HUES6 (cell line): Measurements from ENCODE around the gene GRIA1.

Experiments used
- H3K27ac ChIP-seq: 2 replicates; pipeline ENCODE4 v1.7.0; 2013; ENCODE audit warnings: low read depth, mild to moderate bottlenecking, low read length, inconsistent platforms
- H3K27me3 ChIP-seq: 2 replicates; pipeline ENCODE4 v1.6.1; 2013; ENCODE audit warnings: low read length; ENCODE audit not compliant: control insufficient read depth, insufficient read depth
- H3K36me3 ChIP-seq: 2 replicates; pipeline ENCODE4 v1.6.1; 2013; ENCODE audit warnings: low read length; ENCODE audit not compliant: control insufficient read depth, insufficient read depth
- H3K4me1 ChIP-seq: 2 replicates; pipeline ENCODE4 v1.6.1; 2013; ENCODE audit warnings: low read length; ENCODE audit not compliant: control insufficient read depth, insufficient read depth
- H3K4me3 ChIP-seq: 2 replicates; pipeline ENCODE4 v1.5.1; 2013; ENCODE audit warnings: low read depth, low read length
- H3K9ac ChIP-seq: one replicate; pipeline ENCODE4 v1.6.1; 2013; ENCODE audit warnings: mild to moderate bottlenecking, low read length
- H3K9me3 ChIP-seq: 2 replicates; pipeline ENCODE4 v1.6.1; 2013; ENCODE audit warnings: low read depth, low read length; ENCODE audit not compliant: control insufficient read depth, insufficient read depth

The GRIA1 gene

GRCh38 chr5:153605386-153605785, 114.9 kb downstream of the GRIA1 start:
- Histone ChIP-seq H3K27me3 (no peaks in the 10 kb centered on the region), H3K9ac (no peak overlapping the region), H3K36me3 (no peaks in the 10 kb centered on the region), H3K27ac (no peak overlapping the region), H3K4me3 (no peak overlapping the region), H3K9me3 (no peaks in the 10 kb centered on the region), H3K4me1 (no peaks in the 10 kb centered on the region)

- H3K9me3 ChIP-seq = no peaks in the 10 kb centered on the region
- H3K27ac ChIP-seq = no peak overlapping the region
- no peaks in the 10 kb centered on the region for H3K27me3 ChIP-seq
- no peaks in the 10 kb centered on the region for H3K36me3 ChIP-seq
- no peak overlapping the region for H3K9ac ChIP-seq
- no peak overlapping the region for H3K4me3 ChIP-seq
- no peaks in the 10 kb centered on the region for H3K4me1 ChIP-seq
Measured at GRCh38 chr5:153610009-153610408, 119.5 kb downstream of the GRIA1 start.

- no peaks in the 10 kb centered on the region for H3K27me3 ChIP-seq
- no peak overlapping the region for H3K4me3 ChIP-seq
- H3K9me3 ChIP-seq = no peaks in the 10 kb centered on the region
- H3K27ac ChIP-seq = no peak overlapping the region
- no peaks in the 10 kb centered on the region for H3K4me1 ChIP-seq
- H3K36me3 ChIP-seq = no peaks in the 10 kb centered on the region
- H3K9ac ChIP-seq = no peak overlapping the region
Measured at GRCh38 chr5:153610811-153611210, 120.3 kb downstream of the GRIA1 start.

GRCh38 chr5:153613144-153613543, 122.7 kb downstream of the GRIA1 start:
- H3K4me3 ChIP-seq = no peak overlapping the region
- H3K27ac ChIP-seq = no peak overlapping the region
- no peaks in the 10 kb centered on the region for H3K4me1 ChIP-seq
- no peaks in the 10 kb centered on the region for H3K9me3 ChIP-seq
- no peaks in the 10 kb centered on the region for H3K27me3 ChIP-seq
- no peaks in the 10 kb centered on the region for H3K36me3 ChIP-seq
- H3K9ac ChIP-seq = no peak overlapping the region

GRCh38 chr5:153613672-153614071, 123.2 kb downstream of the GRIA1 start:
- no peak overlapping the region for H3K4me3 ChIP-seq
- H3K36me3 ChIP-seq = no peaks in the 10 kb centered on the region
- no peaks in the 10 kb centered on the region for H3K27me3 ChIP-seq
- H3K9ac ChIP-seq = no peak overlapping the region
- H3K4me1 ChIP-seq = no peaks in the 10 kb centered on the region
- H3K27ac ChIP-seq = no peak overlapping the region
- no peaks in the 10 kb centered on the region for H3K9me3 ChIP-seq

- H3K4me1 ChIP-seq = no peaks in the 10 kb centered on the region
- no peaks in the 10 kb centered on the region for H3K9me3 ChIP-seq
- no peak overlapping the region for H3K27ac ChIP-seq
- H3K36me3 ChIP-seq = no peaks in the 10 kb centered on the region
- no peaks in the 10 kb centered on the region for H3K27me3 ChIP-seq
- H3K9ac ChIP-seq = no peak overlapping the region
- no peak overlapping the region for H3K4me3 ChIP-seq
Measured at GRCh38 chr5:153617190-153617589, 126.7 kb downstream of the GRIA1 start.

- H3K27me3 ChIP-seq = no peaks in the 10 kb centered on the region
- no peak overlapping the region for H3K27ac ChIP-seq
- H3K9ac ChIP-seq = no peak overlapping the region
- no peaks in the 10 kb centered on the region for H3K36me3 ChIP-seq
- no peak overlapping the region for H3K4me3 ChIP-seq
- no peaks in the 10 kb centered on the region for H3K9me3 ChIP-seq
- no peaks in the 10 kb centered on the region for H3K4me1 ChIP-seq
Measured at GRCh38 chr5:153618307-153618706, 127.8 kb downstream of the GRIA1 start.

GRCh38 chr5:153618867-153619266, 128.4 kb downstream of the GRIA1 start:
- no peaks in the 10 kb centered on the region for H3K36me3 ChIP-seq
- H3K27me3 ChIP-seq = no peaks in the 10 kb centered on the region
- H3K4me3 ChIP-seq = no peak overlapping the region
- no peaks in the 10 kb centered on the region for H3K9me3 ChIP-seq
- H3K9ac ChIP-seq = no peak overlapping the region
- H3K4me1 ChIP-seq = peaks cover under 1% of the 10 kb centered on the region; the same call in 1 of the 2 replicates
- H3K27ac ChIP-seq = no peak overlapping the region

- Histone ChIP-seq H3K36me3 (no peaks in the 10 kb centered on the region), H3K4me3 (no peak overlapping the region), H3K9me3 (no peaks in the 10 kb centered on the region), H3K9ac (no peak overlapping the region), H3K4me1 (peaks cover 7% of the 10 kb centered on the region; the same call in 1 of the 2 replicates), H3K27me3 (no peaks in the 10 kb centered on the region), H3K27ac (no peak overlapping the region)
Measured at GRCh38 chr5:153619771-153620170, 129.3 kb downstream of the GRIA1 start.

- Histone ChIP-seq H3K36me3 (no peaks in the 10 kb centered on the region), H3K9me3 (no peaks in the 10 kb centered on the region), H3K4me3 (no peak overlapping the region), H3K27me3 (no peaks in the 10 kb centered on the region), H3K4me1 (peaks cover 15% of the 10 kb centered on the region; the same call in 1 of the 2 replicates), H3K27ac (no peak overlapping the region), H3K9ac (no peak overlapping the region)
Measured at GRCh38 chr5:153623124-153623523, 132.7 kb downstream of the GRIA1 start.

GRCh38 chr5:153623751-153624450, 133.4 kb downstream of the GRIA1 start:
- H3K9ac ChIP-seq = no peak overlapping the region
- H3K9me3 ChIP-seq = no peaks in the 10 kb centered on the region
- H3K27ac ChIP-seq = no peak overlapping the region
- no peak overlapping the region for H3K4me3 ChIP-seq
- peaks cover 23% of the 10 kb centered on the region for H3K4me1 ChIP-seq
- H3K36me3 ChIP-seq = no peaks in the 10 kb centered on the region
- H3K27me3 ChIP-seq = no peaks in the 10 kb centered on the region

GRCh38 chr5:153624451-153624765, 133.9 kb downstream of the GRIA1 start:
- Histone ChIP-seq H3K4me3 (no peak overlapping the region), H3K9ac (no peak overlapping the region), H3K4me1 (peaks cover 28% of the 10 kb centered on the region), H3K9me3 (no peaks in the 10 kb centered on the region), H3K27ac (no peak overlapping the region), H3K27me3 (no peaks in the 10 kb centered on the region), H3K36me3 (no peaks in the 10 kb centered on the region)
